ENCODE results near the gene TST.

GRCh38 chr22:37062702-37063381 is 43.6 kb upstream of the TST start:
- TF ChIP-seq, protein P1, sequence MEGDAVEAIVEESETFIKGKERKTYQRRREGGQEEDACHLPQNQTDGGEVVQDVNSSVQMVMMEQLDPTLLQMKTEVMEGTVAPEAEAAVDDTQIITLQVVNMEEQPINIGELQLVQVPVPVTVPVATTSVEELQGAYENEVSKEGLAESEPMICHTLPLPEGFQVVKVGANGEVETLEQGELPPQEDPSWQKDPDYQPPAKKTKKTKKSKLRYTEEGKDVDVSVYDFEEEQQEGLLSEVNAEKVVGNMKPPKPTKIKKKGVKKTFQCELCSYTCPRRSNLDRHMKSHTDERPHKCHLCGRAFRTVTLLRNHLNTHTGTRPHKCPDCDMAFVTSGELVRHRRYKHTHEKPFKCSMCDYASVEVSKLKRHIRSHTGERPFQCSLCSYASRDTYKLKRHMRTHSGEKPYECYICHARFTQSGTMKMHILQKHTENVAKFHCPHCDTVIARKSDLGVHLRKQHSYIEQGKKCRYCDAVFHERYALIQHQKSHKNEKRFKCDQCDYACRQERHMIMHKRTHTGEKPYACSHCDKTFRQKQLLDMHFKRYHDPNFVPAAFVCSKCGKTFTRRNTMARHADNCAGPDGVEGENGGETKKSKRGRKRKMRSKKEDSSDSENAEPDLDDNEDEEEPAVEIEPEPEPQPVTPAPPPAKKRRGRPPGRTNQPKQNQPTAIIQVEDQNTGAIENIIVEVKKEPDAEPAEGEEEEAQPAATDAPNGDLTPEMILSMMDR (conservative IDR thresholded peaks at IDR 0.05): no peak
- no peak for TF ChIP-seq EZH2 (IDR thresholded peaks at IDR 0.05; ENCODE audit: low read depth)

All from PC-9 (cell line).